Measurements from ENCODE around the gene CRTC2.

DNA sequence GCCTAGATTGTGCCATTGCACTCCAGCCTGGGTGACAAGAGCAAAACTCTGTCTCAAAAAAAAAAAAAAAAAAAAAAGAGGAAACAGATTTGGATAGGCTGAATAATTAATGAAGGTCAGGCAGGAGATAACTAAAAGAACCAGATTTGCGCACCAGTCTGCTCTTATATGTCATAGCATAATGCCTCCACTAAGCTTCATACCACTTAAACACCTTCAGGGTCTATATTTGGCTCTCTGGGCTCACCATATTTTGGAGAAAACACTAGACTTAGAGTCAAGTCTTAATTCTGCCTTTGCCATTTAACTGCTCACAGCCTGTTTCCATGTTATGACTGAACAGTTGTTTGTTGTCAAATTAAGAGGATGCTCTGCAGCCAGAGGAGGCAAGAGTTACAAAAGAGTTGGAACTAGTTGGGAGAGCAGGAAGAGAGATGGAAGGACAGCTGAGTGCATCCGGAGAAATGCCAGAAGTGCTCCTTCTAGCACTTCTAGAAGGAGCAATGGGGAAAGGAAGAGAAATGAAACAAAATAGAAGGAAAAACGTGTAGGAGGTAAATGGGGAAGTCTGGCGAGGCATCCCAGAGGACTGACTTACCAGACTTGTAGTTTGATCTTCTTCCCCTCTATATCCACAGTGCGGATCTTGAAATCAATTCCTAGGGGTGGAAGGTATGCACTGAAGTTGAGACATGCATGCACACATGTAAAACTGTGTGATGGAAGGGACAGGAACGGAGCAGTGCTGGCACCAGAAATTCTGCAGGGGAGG lies 25.9 kb upstream of the CRTC2 start:
- TF ChIP-seq ILK (tag; IDR thresholded peaks at IDR 0.05; ENCODE audit: borderline replicate concordance, low read depth): no peak
- TF ChIP-seq CHD1 (IDR thresholded peaks at IDR 0.05; ENCODE audit: low read length): no peak
- no peak for TF ChIP-seq CHD4 (IDR thresholded peaks at IDR 0.05; ENCODE audit: insufficient read depth, insufficient replicate concordance, low read depth, low read length, poor library complexity, severe bottlenecking)
- TF ChIP-seq, protein P1, sequence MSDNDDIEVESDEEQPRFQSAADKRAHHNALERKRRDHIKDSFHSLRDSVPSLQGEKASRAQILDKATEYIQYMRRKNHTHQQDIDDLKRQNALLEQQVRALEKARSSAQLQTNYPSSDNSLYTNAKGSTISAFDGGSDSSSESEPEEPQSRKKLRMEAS (CRISPR knock-in tag; IDR thresholded peaks at IDR 0.05): no peak
- no peak for TF ChIP-seq CBX3 (IDR thresholded peaks at IDR 0.05; ENCODE audit: borderline replicate concordance in 1 of 2, low read length in 2 of 2)
- no peak for TF ChIP-seq STAT6 (CRISPR knock-in tag; IDR thresholded peaks at IDR 0.05)
- TF ChIP-seq POLR2A (conservative IDR thresholded peaks at IDR 0.05): no peak

Measured in K562 (cell line).